Natural killer cell (primary cell): ENCODE measurements around the gene RALBP1. TPM values are rescaled to one million over a fixed set of nuclear protein-coding genes. Genes with fewer than 3 reads are reported as not detected.
A peak's percentile ranks its signal among the peaks of the same experiment; 100 is the strongest.

Source experiments
- ATAC-seq, 3 donors: fragments of 150-1000 bp in 2 of 3; fragments of 200-7000 bp in 1 of 3; cut with Tn5 transposase; 1 replicate in 1 of 3; 2 replicates in 2 of 3; pipeline ENCODE4 v1.10.0; 2021; ENCODE audit warnings: mild to moderate bottlenecking in 2 of 3, moderate library complexity in 2 of 3
- DNase-seq, 2 donors: peaks; one replicate each; pipeline versions ENCODE4 v3.0.0 to v3.0.0-alpha.2; 2013 to 2021; ENCODE audit warnings: mixed read lengths in 1 of 2
- H3K27ac ChIP-seq: one replicate; pipeline ENCODE4 v1.5.1; 2013; ENCODE audit warnings: mild to moderate bottlenecking, low read length
- H3K27me3 ChIP-seq: one replicate; pipeline ENCODE4 v1.6.1; 2013; ENCODE audit warnings: low read length; ENCODE audit not compliant: control insufficient read depth, insufficient read depth
- H3K36me3 ChIP-seq: one replicate; pipeline ENCODE4 v1.6.1; 2013; ENCODE audit warnings: low read length; ENCODE audit not compliant: control insufficient read depth, insufficient read depth
- H3K4me1 ChIP-seq: one replicate; pipeline ENCODE4 v1.6.1; 2013; ENCODE audit warnings: low read length; ENCODE audit not compliant: control insufficient read depth, insufficient read depth
- H3K4me3 ChIP-seq: one replicate; pipeline ENCODE4 v1.5.1; 2013; ENCODE audit warnings: low read length
- H3K9me3 ChIP-seq: one replicate; pipeline ENCODE4 v1.6.1; 2013; ENCODE audit warnings: low read length; ENCODE audit not compliant: control insufficient read depth, insufficient read depth
- H3K27ac Mint-ChIP-seq, 2 donors: one replicate each; pipeline ENCODE4 v1.8.0; 2022; ENCODE audit warnings: mild to moderate bottlenecking in 2 of 2, mixed read lengths in 2 of 2, moderate library complexity in 1 of 2
- H3K27me3 Mint-ChIP-seq, 2 donors: one replicate each; pipeline ENCODE4 v1.8.0; 2022; ENCODE audit warnings: low read depth in 2 of 2, mixed read lengths in 2 of 2
- H3K36me3 Mint-ChIP-seq: one replicate; pipeline ENCODE4 v1.8.0; 2022; ENCODE audit warnings: mixed read lengths
- H3K4me1 Mint-ChIP-seq, 2 donors: one replicate each; pipeline ENCODE4 v1.8.0; 2022; ENCODE audit warnings: mixed read lengths in 2 of 2
- H3K4me3 Mint-ChIP-seq: one replicate; pipeline ENCODE4 v1.8.0; 2022; ENCODE audit warnings: mild to moderate bottlenecking, moderate library complexity, mixed read lengths
- H3K9me3 Mint-ChIP-seq, 2 donors: one replicate each; pipeline ENCODE4 v1.8.0; 2022; ENCODE audit warnings: mixed read lengths in 2 of 2
- WGBS: methylation state at CpG from one replicate; pipeline ENCODE4 v1.1.7; 2013; ENCODE audit warnings: missing lambda C conversion rate; ENCODE audit not compliant: insufficient coverage; 5-methylcytosine and 5-hydroxymethylcytosine counted together
- intact Hi-C: fragments of 100-400 bp; cut with micrococcal nuclease; formaldehyde crosslinking; loops from one replicate; pipeline ENCODE4 v1.14.2; 2022
- total RNA-seq, 4 donors: library from RNA; stranded (reverse); fragments of 120-200 nt in 1 of 4; gene quantifications; one replicate each; pipeline versions ENCODE4 v1.2.3 to v1.2.4, GENCODE V29; 2013 to 2022
- TF ChIP-seq, protein P1 (sequence below): fragments of 200-600 bp; IDR thresholded peaks from one replicate; pipeline ENCODE4 v1.8.0; 2022; ENCODE audit warnings: antibody characterized with exemption

RALBP1 gene
- total RNA-seq, 3 donors from 2014 or later (not counting 1 experiment from before 2014, with no cell fraction given): 27.3 to 40.0 (median 33.4) TPM

DNA sequence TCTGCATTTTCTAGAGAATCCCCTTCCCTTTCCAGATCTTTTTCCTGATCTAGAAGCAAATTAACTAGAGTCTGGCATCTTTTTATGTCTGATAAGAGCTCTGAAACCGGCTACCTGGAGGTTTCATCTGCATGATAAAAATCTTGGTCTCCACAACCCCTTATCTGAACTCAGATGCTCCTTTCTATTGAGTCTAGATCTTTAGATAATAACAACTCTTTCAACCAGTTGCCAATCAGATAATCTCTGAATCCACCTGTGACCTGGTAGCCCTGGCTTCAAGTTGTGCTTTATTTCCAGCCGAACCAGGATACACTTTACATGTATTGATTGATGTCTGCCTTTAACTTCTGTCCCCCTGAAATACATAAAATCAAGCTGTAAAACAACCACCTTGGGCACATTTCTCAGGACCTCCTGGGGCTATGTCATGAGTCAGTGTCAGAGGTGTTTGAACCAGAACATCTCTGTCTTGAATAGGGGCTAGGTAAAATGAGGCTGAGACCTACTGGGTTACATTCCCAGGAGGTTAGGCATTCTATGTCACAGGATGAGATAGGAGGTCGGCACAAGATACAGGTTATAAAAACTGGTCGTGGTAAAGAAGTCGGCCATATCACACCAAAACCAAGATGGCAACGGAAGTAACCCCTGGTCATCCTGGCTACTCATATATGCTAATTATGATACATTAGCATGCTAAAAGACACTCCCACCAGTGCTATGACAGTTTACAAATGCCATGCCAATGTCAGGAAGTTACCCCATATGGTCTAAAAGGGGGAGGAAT is 20.8 kb downstream of the RALBP1 start:
- 87% methylated on average over 6 of the region's 6 CpGs for WGBS
- intact Hi-C loops: no loop called here
- H3K9me3 Mint-ChIP-seq: no peaks in the 10 kb centered on the region
- no peaks in the 10 kb centered on the region for H3K27me3 Mint-ChIP-seq
- Histone ChIP-seq H3K9me3 (no peaks in the 10 kb centered on the region), H3K36me3 (no peaks in the 10 kb centered on the region), H3K4me3 (no peak overlapping the region), H3K4me1 (peaks cover 11% of the 10 kb centered on the region), H3K27ac (no peak overlapping the region), H3K27me3 (no peaks in the 10 kb centered on the region)
- TF ChIP-seq, protein P1, sequence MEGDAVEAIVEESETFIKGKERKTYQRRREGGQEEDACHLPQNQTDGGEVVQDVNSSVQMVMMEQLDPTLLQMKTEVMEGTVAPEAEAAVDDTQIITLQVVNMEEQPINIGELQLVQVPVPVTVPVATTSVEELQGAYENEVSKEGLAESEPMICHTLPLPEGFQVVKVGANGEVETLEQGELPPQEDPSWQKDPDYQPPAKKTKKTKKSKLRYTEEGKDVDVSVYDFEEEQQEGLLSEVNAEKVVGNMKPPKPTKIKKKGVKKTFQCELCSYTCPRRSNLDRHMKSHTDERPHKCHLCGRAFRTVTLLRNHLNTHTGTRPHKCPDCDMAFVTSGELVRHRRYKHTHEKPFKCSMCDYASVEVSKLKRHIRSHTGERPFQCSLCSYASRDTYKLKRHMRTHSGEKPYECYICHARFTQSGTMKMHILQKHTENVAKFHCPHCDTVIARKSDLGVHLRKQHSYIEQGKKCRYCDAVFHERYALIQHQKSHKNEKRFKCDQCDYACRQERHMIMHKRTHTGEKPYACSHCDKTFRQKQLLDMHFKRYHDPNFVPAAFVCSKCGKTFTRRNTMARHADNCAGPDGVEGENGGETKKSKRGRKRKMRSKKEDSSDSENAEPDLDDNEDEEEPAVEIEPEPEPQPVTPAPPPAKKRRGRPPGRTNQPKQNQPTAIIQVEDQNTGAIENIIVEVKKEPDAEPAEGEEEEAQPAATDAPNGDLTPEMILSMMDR: no peak
- H3K36me3 Mint-ChIP-seq: no peaks in the 10 kb centered on the region
- H3K4me1 Mint-ChIP-seq: peaks cover 39 to 45% of the 10 kb centered on the region in 2 donors
- ATAC-seq (no peak), DNase-seq (no peak)
- H3K4me3 Mint-ChIP-seq: no peak overlapping the region
- peak overlapping the region; percentile 67 to 80 for H3K27ac Mint-ChIP-seq

DNA sequence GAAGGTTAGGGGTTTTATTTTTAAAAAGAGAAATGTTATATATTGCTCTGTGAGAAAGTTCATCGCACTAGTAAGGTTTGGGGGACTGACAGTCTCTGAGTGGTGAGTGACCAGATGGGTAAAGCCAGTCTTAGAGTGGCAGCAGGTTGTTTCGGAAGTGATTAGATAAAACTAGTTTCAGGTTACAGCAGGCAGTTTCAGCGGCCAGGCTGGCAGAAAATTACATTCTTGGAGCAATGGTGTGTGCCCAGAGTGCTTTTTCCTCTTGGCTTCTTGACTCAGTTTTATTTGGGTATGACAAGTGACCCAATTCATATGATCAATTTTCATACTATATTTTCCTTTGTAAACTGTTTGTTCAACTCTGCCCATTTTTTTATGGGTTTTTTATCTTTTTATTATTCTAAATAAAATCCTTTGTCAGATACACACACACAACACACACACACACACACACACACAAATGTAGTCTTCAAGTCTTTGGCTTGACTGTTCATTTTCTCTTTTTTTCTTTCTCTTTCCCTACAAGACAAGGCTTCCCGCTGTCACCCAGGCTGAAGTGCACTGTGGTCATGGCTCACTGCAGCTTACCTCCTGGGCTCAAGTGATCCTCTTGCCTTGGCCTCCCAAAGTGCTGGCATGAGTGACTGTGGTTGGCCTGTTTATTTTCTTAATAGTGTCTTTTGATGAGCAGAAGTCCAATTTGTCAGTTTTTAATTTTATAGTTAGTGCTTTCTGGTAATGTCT is 30.9 kb downstream of the RALBP1 start:
- TF ChIP-seq, protein P1: no peak
- WGBS: 95% methylated on average over 4 of the region's 4 CpGs
- DNase-seq (no peak), ATAC-seq (no peak)
- Histone ChIP-seq H3K4me1 (no peaks in the 10 kb centered on the region), H3K36me3 (no peaks in the 10 kb centered on the region), H3K9me3 (peaks cover 12% of the 10 kb centered on the region), H3K27me3 (no peaks in the 10 kb centered on the region), H3K27ac (no peak overlapping the region), H3K4me3 (no peak overlapping the region)
- peaks cover 39 to 42% of the 10 kb centered on the region in 2 donors for H3K4me1 Mint-ChIP-seq
- H3K4me3 Mint-ChIP-seq: no peak overlapping the region
- H3K36me3 Mint-ChIP-seq: peaks cover 7% of the 10 kb centered on the region
- no peaks in the 10 kb centered on the region for H3K27me3 Mint-ChIP-seq
- H3K27ac Mint-ChIP-seq: no peak overlapping the region
- intact Hi-C loops: no loop called here
- H3K9me3 Mint-ChIP-seq: peaks cover 2 to 5% of the 10 kb centered on the region in 2 donors

DNA sequence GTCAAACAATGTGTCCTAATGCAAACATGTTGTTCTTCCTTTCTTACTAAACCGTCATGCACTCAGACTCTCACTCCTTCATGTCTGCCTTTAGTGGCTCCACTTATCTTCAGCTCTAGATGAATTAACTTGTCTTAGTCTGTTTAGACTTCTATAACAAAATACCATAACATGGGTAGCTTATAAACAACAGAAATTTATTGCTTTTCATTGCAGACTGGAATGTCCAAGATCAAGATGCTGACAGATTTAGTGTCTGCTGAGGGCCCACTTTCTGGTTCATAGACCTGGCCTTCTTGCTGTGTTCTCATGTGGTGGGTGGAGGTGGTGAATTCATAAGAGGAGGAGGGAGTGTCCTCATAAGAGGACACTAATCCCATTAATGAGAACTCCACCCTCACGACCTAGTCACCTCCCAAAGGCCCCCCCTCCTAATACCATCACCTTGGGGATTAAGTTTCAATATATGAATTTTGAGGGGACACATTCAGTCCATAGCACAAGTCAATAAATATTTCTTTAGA is 32.3 kb downstream of the RALBP1 start:
- intact Hi-C loops: no loop called here
- H3K36me3 ChIP-seq: no peaks in the 10 kb centered on the region
- Mint-ChIP-seq H3K9me3 (peaks cover 2 to 5% of the 10 kb centered on the region in 2 donors), H3K27ac (peak overlapping the region; percentile 1 to 14), H3K36me3 (peaks cover 7% of the 10 kb centered on the region), H3K4me3 (no peak overlapping the region), H3K27me3 (no peaks in the 10 kb centered on the region), H3K4me1 (peaks cover 39 to 40% of the 10 kb centered on the region in 2 donors)
- DNase-seq (no peak), ATAC-seq (no peak)
- WGBS: 76% methylated on average over 1 of the region's 2 CpGs
- no peak overlapping the region for H3K4me3 ChIP-seq
- H3K27me3 ChIP-seq: no peaks in the 10 kb centered on the region
- TF ChIP-seq, protein P1: no peak
- peaks cover 9% of the 10 kb centered on the region for H3K9me3 ChIP-seq
- no peaks in the 10 kb centered on the region for H3K4me1 ChIP-seq
- H3K27ac ChIP-seq: no peak overlapping the region
